GM21390 (cell line): ENCODE data around the gene MARCHF10.

Experiments
- ATAC-seq: cut with Tn5 transposase; IDR thresholded peaks from one replicate; pipeline ENCODE4 v1.9.1; 2021; ENCODE audit not compliant: unreplicated experiment

Gene MARCHF10

DNA sequence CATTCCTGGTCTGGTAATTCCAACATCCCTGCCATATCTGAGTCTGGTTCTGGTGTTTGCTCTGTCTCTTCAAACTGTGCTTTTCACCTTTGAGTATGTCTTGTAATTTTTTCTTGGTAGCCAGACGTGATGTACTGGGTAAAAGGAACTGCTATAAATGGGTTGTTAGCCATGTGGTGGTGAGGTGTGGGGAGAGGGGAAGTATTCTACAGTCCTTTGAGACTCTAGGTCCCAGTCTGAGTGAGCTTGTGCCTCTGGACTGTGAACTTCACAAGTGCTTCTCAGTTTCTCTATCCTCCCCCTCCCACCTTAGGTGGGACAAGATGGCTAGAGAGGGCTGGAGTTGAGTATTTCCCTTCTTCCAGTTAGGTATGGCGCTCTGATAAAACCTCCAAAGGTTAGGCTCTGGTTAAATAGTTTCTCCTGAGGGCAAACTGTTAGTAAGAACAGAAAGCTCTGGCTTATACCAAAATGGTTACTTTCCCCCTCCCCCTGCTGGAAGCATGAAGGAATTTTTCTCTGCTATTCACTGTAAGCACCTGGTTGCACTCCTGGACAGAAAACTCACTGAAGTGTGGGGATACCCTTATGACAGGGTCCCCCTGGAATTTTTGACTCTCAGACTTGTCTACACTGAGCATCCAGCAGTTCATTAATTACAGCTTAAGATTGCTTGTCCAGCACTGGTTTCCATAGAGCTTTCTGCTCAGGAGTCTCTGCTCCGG, 87.8 kb downstream of the MARCHF10 start:
- ATAC-seq: no peak

DNA sequence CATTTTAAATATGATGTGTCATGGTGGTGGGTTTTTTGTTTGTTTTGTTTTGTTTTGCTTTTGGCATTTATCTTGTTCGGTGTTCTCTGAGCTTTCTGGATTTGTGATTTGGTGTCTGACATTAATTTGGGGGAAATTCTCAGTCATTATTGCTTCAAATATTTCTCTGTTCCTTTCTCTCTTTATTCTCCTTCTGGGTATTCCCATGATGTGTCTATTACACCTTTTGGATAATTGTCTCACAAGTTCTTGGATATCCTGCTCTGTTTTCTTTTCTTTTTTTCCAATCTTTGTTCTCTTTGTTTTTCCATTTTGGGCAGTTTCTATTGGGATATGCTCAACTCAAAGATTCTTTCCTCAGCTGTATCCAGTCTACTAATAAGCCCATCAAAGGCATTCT, 88.5 kb downstream of the MARCHF10 start:
- no peak for ATAC-seq

- no peak for ATAC-seq
Observed at GRCh38 chr17:62718429-62718828, 89.7 kb downstream of the MARCHF10 start.

- no peak for ATAC-seq
Observed at GRCh38 chr17:62717889-62718288, 90.2 kb downstream of the MARCHF10 start.

DNA sequence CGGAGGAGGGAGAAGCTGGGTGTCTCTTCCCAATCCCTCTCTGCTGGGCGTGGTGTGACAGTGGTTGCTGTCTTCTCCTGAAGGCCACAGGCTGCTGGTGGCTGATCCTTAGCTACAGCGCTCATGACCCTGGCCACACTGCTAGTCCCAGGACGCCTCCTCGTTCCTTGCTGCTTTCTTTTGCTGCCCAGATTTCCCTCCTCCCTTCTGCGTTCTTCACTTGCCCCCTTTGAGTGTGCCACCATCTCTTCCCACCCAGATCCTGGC, 90.6 kb downstream of the MARCHF10 start:
- no peak for ATAC-seq

DNA sequence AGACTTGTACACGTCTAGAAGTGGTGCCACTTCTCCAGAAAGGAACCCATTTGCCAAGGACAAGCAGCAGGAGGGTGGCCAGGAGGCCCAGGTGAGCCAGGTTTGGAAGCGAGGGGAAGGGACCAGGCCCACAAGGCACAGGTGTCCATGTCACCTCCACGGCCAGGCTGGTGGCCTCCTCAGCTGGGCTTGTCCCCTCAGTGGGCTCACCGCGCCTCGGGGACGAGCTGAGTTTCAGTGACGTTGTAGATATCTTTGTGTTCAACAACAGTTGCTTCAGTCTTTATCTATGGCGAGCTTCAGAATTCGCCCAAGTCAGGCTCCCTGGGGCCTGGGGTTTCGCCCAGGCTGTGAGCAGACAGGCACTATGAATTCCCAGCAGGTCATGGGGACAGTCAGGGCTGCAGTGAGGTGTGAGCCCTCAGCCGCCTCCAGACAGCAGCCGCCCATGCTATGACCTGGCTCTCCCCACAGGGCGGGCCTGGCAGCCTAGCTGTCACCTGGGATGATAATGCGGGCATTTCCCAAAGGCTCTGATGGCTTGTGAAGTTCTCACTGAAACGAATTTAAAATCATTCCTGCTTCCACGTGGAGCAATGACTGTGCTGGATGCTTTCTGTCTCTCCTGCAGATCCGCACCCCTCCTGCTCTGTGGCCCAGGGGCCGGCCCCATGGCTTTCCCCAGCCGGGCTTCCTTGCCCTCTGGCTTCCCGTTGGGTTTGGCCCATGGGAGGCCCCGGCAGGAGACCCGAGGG, 91.1 kb downstream of the MARCHF10 start:
- ATAC-seq: no peak

DNA sequence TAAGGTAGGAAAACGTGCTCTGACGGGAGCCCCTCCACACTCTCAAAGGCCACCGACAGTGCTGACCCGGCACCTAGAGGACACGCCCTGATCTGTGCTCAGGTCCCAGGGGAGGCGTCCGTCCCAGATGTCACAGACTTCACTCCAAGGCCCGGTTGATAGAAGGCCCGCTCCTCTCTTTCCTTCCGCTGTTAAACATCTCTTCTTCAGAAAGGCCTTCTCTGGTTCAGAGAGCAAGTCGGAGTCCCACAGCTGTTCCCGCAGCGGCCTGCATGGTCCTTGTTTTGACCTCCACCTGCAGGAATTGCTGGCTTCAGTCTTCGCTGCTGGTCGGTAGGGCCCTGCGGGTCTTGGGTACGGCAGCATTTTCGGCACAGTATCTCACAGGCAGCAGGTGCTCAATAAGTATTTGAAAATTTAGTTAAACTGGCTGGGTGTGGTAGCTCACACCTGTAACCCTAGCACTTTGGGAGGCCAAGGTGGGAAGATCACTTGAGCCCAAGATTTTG, 92.2 kb downstream of the MARCHF10 start:
- ATAC-seq: no peak

DNA sequence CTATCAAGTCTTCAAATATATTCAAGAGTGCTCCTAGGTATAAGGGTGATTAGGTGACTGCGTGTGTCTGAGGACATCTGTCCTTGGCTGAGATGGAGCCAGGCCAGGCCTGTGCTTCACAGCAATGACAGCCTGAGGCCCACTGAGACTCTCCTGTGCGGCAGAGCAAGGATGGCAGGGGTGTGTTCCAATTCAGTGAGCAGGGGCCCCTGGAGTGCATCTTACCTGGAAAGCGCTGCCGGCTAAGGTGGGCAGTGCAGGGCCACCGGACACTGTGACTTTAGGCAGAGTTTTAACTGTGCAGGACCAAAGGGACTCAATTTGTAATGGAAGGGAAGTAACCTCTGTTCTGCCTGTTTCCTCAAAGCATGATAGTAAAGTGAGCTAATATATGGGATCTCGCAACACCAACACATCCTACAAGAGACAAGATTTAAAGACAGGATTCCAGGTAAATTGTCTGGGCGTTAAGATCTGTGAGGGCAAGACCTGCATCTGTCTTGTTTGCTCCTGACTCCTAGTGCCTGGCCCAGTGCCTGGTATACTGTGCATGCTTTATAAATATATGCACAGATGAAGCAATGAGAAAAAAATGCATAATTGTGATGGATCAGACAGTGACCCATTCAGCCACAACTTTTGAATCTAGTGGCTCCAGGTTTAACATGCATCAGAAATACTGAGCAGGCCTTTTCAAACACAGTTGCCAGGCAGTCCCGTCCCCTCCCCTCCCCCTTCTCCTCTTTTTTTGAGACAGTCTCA, 93.9 kb downstream of the MARCHF10 start:
- no peak for ATAC-seq

GRCh38 chr17:62713086-62713881, 94.8 kb downstream of the MARCHF10 start:
- ATAC-seq: no peak

DNA sequence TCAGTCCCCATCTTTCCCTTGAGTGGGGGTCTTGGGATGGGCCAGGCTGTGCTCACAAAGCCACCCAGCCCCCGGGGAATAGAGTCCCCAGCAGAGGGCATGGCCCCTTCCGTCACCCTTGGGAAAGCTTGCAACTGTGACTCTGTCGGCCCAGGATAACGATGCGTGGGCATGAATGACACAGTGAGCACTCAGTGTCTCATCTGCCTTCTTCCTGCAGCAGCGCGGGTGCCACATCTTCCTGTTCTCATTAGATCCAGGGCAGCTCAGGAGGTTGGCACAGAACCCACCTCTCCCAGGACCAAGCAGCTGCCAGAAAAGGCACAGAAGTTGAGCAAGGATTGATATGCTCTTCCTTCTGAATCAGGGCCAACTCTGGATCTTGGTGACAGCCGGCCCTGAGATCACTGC, 95.9 kb downstream of the MARCHF10 start:
- no peak for ATAC-seq

GRCh38 chr17:62708587-62708986, 99.5 kb downstream of the MARCHF10 start:
- ATAC-seq: no peak

- no peak for ATAC-seq
Observed at GRCh38 chr17:62707425-62707739, 100.7 kb downstream of the MARCHF10 start.

GRCh38 chr17:62706598-62707424, 101.3 kb downstream of the MARCHF10 start:
- no peak for ATAC-seq

- no peak for ATAC-seq
Observed at GRCh38 chr17:62705778-62706597, 102.1 kb downstream of the MARCHF10 start.

DNA sequence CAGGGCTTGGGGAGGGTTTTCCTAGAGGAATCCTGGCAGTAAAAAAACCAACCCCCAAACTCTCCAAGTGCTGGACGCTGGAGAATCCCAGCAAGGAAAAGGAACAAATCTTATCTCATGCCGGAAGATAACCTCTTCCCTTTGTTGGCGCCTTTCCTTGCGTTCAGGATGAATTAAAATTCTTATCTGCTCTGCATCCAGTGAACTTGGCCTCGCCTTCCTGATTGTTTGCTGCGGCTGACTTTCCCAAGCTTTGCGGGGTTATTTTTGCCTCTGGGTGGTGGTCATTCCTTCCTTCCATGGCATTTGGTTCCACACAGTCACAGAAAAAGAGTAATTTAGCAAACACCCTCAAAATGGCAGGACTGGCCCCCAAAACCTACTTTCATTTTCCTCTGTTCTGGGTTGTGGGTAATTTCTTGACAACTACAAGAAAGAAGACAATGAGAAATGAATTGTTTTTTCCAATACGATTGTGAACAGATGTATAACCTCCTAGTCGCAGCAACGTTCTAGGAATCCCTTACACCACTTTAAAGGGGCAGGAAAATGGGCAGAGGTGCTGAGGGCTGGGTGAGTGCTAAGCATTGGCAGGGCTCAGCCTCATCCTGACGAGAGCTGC, 102.8 kb downstream of the MARCHF10 start:
- no peak for ATAC-seq

GRCh38 chr17:62704381-62704971, 103.6 kb downstream of the MARCHF10 start:
- ATAC-seq: no peak

GRCh38 chr17:62703776-62704380, 104.2 kb downstream of the MARCHF10 start:
- peak; percentile 87 for ATAC-seq

GRCh38 chr17:62703261-62703775, 104.8 kb downstream of the MARCHF10 start:
- ATAC-seq: no peak
